ENCODE results near the gene COG5.

COG5 gene

DNA sequence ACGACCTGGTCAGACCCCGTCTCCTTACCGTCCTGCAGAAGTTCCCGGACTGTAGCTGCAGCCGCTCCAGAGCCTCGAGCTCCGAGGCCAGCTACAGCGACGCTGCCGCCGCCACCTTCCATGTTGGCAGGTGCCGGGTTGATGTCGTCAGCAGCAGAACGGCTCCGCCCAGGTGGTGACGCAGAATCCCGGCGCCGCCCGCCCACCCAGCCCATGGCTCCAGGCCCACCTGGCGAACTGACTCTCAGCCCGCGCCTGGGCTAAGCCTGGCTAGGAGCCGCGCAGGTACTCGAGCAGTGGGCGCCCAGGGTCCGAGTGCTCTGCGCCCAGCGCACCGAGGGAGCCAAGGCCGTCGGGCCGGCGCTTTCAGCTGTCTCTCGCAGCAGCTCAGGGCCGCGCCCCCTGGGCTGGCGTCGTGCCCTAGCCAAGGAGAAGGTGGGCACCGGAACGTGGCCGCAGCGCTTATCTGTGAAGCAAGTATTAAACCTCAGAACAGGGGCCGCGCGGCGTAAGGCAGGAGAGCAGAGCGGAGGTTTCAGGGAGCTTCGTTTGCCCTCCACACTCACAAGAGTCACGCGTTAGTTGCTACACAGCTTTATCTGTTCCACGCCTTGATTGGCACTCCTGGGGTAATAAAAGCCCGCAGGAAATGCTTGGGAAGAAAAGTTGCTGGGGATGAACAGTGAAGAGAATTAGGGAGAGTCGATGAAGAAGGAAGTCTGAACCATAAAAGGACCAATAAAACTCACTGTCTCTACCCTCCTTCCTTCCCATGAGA lies at the start of gene COG5, which contains the start of gene DUS4L:
COG5 (minus strand) TSS at position 146 of the 778 bp plus-strand sequence; CDS start at position 122, 24 bp downstream.
DUS4L (plus strand) TSS at position 197 of the 778 bp plus-strand sequence. CDS start 3,100 bp downstream, outside the sequence.
- peak; percentile 36 for DNase-seq

DNA sequence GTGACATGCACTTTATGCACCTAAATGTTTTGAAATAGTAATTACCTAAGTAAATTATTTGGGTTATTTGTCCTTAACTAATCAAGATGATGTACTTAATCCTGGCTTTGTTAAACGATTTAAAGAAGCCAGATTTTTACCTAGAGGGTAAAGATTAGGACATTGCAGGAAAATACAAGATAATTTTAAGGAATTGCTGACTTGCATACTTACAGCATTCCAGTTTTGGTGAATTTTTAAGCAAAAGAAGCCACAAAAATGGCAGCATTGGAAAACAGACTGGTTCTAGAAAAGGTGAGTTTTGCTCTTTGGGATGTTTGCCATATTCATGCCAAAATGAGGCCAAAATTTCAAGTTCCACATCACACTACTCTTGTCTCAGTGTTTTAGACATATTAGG lies 49.7 kb upstream of the COG5 start:
- DNase-seq = no peak

DNA sequence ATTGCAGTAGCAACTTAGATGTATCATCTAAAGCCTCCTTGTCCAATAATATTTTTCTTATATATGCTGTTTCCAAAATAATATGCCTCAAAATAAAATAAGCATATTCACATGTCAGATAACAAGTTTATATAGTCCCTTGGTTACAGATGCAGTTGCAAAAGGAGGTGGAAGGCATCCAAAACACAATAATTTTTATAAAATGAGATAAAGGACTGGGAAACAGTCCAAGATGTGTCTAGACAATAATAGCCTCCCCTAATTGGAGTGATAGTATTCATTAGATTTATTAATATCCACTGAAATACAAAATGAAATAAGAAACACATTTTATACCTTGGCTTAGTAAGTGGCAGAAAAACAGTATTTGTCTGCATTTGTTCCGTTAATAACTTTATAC lies 46.6 kb upstream of the COG5 start:
- DNase-seq = no peak

DNA sequence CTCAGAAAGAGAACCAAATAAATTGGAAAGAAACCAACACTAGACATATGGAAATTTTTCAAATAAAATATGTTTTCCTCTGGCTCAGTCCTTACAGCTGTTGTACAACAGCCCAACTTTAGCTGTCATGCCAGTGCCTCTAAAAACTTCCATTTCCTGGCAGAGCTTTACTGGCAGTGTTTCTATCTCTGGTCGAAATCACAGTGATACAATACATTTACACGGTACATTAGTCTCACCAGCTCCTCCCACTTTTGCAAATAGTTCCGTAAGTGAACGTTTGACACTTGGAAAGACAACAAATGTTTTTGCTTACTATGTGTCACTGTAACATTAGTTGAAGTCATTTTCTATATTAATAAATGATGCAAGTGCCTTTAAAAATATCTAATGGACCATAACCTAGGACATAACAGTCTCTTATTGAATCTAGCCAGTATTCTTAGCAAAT lies 46.1 kb upstream of the COG5 start:
- DNase-seq = no peak

DNA sequence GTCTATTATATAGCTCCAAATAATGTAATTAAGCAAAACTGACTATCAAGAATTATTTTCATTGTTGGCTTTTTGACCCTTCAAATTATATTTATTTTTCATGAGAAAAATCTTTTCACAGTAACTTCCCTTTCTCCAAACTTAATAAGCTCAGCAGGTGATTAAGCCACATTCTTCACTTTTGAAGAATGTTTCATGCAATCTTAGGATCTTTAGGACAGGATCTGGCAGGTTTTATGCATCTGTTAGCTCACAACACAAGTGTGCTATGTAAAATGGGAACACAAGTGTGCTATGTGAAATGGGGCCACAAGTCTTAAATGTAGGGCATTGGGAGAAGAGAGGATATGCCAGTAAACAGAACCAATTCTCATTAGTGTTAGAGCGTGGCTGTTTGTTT lies 42.6 kb upstream of the COG5 start:
- DNase-seq = no peak

DNA sequence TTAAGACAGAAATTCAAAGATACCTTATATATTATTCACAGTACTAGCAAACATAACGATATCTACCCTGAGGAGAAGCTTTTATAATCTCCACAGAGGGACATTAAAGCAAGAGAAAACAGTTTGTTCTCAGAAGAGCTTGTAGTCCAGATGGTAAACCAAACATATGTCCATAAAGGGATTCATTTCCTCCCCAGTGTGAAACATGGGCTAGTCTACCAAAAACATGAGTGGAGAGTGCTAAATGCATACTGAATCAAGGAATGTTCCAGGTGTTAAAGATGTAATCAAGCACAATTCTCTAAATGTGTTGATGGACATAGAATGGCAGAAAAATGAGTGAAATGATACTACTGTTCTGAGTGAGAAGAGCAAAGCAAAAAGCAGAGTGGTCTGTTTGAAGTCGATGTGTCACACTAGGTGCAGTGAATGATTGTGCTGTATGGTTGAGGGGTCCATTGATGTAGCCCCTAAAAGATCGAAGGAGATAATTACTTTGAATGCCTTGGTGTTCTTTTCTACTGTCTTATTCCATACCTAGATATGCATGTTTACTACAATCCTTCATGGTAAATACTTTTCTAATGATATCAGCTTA lies 41.6 kb upstream of the COG5 start:
- DNase-seq = no peak

DNA sequence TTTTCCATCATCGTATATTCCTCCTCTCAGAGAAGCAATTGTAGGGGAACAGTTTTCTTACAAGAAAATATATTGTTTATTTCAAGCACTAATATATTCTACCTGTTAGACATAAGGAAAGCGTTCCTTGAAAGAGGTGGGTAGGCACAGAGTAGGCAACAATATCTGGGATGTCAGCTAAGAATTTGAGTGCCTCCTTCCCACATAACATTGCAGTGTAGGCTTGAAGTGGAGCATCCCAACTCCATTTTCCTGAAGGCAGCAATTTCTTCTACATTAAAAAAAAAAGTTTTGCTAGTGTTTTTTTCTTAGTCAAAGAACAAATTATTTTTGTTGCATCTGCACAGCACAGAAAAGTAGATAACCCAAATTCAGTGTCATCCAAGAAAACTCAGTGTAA lies 37.1 kb upstream of the COG5 start:
- DNase-seq = no peak

DNA sequence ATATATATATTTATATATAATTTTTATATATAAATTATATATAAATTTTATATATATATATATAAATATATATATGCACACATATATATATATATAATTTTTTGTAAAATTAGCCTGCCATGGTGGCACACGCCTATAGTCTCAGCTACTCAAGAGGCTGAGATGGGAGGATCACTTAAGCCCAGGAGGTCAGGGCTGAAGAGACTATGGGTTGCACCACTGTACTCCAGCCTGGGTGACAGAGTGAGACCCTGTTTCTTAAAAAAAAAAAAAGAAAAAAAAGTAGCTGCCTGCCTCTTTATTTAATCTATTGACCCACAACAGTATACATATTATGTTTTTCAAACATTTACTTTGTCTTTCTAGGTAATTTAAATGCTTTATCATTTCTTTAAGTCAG lies 35.5 kb upstream of the COG5 start:
- no peak for DNase-seq

DNA sequence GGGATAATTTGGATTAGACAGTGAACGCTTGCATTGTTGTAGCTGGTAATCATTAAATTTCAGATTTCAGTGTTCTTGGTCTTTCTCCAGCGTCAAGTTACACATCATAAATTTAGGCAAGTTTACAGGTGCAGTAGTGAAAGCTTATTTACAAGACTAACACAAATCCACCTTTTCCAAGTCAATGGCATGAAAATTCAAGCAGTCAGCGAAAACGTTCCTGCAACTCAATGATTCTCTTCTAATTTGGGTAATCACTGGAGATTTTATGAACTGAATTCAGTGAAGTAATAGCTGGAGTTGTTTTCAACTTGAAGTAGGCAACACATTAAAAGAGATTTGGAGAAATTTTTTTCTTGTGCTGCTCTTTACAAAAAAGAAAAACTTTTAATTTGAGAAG lies 34.2 kb upstream of the COG5 start:
- no peak for DNase-seq

DNA sequence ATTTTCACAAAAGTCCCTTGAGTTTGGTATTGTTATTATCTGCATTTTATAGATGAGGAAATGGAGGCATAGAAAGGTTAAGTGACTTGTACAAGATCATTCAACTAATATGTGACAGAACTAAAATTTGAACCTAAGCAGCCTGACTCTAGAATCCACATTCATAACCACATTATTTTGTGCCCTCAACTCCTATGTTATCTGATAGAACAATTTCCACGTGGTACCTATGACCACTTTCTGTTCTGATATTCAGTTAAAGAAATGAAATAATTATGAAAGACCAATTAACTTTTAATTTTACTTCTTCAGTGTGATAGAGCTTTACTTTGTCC lies 33.8 kb upstream of the COG5 start:
- DNase-seq = no peak

DNA sequence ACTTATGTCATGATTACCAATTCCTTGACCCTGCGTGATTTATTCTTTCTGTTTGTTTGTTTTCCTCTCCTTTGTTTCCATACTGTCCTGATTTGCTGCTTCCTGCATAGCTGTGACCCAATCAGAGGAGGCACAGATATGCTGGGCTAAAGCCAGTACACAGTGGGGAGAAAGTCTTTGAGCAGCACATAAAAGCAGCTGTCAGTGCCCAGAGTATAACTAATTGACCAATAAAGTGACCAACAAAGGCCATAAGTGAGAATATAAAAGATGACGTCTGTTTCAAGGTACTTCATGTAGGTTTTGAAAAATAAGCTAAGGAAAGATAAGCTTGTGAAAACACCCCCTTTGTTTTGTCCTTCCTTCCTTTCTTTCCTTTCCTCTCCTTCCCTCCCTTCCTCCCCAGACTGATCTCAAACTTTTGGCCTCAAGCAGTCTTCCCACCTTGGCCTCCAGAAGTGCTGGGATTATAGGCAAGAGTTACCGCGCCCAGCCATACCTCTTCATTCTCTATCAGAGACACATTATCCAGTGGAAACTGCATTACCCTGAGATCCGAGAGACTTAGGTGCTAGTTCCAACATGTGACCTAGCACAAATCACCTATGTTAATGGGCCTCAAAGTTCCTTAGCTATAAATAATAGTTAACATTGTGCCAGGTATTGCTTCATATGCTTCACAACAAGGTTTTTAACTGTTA lies 33.3 kb upstream of the COG5 start:
- no peak for DNase-seq

DNA sequence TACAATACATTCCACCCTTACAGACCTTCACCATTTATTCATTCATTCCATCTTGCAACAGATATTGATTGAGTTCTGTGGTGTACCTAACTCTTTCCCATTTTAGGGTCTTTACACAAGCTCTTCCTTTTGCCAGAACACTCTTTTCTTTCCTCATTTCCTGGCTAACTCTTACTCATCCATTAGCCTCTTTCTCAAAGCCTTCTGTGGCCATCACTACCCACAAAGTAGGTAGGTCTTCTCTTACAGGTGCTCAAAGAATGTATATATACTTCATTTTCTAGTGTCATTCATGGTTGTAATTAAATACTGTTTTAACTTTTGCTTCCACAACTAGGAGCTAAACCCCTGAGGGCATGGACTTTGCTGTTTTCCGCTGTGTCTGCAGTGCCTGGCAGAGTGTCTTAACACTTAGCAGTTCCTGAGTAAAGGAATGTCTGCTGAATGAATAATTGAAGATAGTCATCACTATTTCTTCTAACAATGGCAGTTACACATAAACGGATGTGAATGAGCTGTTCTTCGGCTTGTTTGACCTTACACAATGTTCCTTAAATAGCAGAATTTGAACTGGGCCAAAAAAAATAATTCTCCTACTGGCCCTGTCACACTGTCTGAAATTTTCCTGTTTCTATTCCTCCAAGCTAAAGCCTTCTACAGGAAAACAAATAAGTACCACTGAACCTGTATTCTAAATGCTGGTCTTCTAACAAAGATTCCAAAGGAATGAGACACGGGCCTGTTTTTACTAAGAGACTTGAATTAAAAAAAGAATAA lies 31.4 kb upstream of the COG5 start:
- no peak for DNase-seq

DNA sequence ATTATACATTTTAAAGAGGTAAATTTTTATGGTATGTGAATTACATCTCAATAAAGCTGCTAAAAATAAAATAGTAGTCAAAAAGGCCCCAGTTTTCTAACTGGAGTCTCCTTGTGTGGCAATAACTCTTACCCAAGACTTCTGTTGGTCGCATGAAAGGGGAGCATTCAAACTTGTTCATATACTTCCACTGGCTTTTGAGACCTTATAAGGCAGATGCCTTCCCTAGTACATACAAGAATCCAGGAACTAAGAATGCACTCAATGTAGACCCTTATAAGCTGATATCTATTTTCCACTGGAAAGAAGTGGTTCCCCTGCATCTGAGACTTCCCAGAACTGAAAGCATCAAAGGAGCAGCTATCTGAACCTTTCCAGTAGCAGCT lies 29.3 kb upstream of the COG5 start:
- DNase-seq = no peak

DNA sequence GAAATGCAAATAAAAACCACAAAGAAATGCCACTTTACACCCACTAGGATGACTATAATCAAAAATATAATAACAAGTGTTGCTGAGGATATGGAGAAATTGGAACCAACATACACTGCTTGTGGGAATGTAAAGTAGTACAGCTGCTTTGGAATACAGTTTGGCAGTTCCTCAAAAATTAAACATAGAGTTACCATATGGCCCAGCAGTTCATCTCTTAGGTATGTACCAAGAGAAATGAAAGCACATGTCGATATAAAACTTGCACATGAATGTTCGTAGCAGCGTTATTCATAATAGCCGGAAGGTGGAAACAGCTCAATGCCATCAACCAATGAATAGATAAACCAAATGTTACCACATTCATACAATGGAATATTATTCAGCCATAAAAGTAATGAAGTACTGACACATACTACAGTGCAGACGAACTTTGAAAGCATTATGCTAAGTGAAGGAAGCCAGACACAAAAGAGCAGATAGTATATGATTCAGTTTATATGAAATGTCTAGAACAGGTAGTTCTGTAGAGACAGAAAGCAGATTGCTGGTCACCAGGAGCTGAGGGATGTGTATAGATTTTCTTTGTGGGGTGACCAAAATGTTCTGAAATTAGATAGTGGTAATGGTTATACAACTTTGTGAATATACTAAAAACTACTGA lies 28.8 kb upstream of the COG5 start:
- no peak for DNase-seq

DNA sequence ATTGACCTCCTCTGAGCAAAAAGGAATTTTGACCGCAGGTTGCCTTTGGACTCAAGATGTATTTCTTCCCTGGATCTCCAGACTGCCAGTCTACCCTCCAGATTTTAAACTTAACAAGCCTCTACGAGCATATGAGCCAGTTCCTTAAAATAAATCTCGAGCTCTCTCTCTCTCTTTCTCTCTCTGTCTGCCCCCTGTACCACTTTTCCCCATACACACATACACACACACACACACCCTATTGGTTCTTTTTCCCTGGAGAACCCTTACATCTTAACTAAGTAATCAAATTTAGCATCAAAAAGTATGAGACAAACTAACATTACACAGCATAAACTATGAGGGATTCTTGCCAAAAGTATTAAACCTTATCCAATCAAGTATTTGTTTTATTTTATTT lies 27.7 kb upstream of the COG5 start:
- no peak for DNase-seq

DNA sequence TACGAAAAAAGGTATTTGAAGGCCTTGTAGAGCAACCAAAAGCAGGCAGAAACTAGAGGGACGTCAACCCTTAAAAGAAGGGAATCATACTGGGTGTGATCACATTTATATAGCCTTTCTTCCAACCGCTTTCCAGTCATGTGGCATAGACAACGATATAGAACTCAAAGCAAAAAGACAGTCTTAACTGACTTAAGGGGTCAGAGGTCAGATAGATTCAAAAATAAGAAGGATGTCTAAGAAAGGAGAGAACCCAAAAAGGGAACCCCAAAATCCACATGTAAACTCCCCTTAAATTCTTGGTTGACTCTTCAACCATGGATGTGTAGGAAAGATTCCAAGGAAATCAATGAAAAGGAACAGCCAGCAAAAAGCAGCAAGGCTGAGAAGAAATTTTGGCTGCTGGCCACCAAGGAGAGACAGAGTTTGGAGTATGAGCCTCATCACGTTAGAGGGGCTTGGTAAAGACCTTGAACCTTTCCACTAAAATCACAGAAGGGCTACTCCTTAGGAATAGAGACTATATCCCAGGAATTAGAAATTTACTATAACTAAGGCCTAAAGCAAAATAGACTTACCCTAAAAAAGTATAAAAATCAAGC lies 24.9 kb upstream of the COG5 start:
- no peak for DNase-seq

DNA sequence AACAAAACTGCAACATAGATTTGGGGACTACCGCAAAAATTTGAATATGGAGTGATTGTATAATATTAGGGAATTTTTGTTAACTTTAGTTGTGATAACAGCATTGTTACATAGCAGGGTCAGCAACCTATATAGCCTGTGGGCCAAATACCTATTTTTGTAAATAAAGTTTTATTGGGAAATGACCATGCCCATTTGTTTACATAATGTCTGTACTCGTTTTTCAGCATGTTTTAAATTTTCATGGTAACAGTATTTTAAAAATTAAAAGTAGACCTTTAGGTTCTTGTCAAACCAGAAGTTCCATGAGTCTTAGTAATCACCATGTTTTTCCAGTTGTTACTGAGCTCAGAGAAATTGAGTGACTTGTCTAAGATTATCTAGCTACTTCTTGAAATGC lies 21.0 kb upstream of the COG5 start:
- no peak for DNase-seq

DNA sequence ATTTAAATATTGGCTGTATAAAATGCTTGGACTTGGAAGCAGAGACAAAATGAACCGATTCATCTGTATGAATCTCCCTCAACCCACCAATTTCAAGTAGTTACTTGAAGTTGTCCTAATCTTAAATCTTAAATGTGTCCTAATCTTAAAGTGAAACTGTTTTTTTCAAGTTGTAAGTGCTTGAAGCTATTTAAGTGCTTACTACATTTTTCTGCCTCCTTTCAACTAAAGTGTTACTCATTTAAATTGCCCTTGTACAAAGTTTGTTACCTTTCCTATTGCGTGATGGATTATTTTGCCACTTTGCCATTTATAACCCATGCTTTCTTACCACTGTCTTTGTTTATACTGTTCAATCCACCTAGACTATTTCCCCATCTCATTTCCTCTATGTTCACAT lies 19.2 kb upstream of the COG5 start:
- no peak for DNase-seq

DNA sequence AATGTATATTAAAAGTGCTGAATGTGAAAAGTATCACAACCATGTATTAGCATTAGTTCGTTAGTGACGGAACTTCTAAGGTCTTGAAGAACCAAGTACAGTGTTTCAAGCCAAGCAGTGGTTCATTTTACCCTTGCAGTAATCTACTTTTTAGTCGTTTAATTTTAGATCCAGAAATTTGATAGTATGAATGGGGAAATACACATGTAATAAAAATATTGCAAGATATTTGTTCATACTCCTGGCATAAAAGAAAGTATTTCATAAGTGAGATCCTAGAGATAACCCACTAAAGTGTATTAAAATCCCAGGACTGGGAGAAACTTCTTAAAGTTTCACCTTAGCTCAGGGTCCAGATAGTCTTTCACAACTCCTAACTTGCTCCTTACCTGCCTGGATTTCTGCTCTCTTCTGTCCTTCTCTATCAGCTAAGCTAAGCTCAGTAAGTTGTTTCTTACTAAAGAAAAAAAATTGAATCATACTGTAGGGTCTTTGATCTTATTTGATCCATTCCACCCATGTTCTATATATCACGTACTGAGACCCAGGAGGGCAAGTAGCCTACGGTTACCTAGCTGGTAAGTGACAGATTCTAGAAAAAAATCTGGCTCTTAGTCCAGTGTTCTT lies 17.8 kb upstream of the COG5 start:
- DNase-seq = no peak

DNA sequence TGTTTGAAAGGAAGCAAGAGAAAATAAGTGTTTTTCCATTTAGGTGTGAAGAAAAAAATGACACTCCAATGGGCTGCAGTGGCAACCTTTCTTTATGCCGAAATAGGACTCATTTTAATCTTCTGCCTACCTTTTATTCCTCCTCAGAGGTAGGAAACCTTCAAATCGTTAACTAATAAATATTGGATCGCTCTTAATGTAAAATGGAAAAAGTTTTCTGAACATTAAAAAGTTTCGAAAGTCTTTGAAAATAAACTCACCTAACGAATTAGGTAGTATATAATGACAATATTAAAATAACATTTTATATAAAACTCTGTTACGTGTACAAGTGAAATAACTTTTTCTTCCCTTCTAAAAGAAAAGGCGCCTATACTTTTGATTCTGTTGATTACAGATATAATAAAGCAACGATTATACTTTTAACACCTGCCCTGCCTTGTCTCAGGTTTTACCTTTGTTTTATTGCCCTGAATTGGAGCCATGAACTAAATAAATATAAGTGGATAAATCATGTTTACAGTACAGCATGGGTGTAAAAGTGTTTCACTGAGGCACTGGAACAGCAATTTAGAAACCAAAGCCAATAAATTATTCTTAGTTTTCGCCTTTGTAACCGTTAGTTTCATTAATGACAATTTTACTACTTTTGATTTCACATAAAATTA lies 17.1 kb upstream of the COG5 start:
- DNase-seq = no peak
